ENCODE data around the gene HAUS5. TPM values are rescaled to one million over a fixed set of nuclear protein-coding genes. Genes with fewer than 3 reads are reported as not detected.

The HAUS5 gene
- total RNA-seq, 2 experiments from 2014 or later, result 50.5 to 51.7 TPM

DNA sequence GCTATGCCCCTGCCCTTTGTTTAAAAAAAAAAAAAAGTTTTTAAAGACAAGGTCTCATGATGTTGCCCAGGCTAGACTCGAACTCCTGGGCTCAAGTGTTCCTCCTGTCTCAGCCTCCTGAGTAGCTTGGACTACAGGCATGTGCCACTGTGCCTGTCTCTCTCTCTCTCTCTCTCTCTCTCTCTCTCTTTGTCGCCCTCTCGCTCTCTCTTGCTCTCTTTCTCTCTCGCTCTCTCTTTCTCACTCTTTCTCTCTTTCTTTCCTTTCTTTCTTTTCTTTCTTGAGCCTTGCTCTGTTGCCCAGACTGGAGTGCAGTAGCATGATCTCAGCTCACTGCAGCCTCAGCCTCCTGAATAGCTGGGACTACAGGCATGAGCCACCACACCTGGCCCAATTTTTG, 43.1 kb downstream of the HAUS5 start:
- Mint-ChIP-seq H3K36me3 (peaks cover 31% of the 10 kb centered on the region), H3K27me3 (no peaks in the 10 kb centered on the region), H3K9me3 (no peaks in the 10 kb centered on the region), H3K4me1 (peaks cover 11% of the 10 kb centered on the region), H3K4me3 (no peak overlapping the region), H3K27ac (no peak overlapping the region)
- no peak for ATAC-seq (ENCODE audit: low read depth)
- POLR2A ChIA-PET, result interaction anchor here (0.6 kb wide), 1 partner anchor 11 kb away, joined by 3 read pairs; no protein-coding TSS in a partner anchor
- no peak for DNase-seq

GRCh38 chr19:35656700-35657099, 44.2 kb downstream of the HAUS5 start:
- Mint-ChIP-seq H3K27me3 (no peaks in the 10 kb centered on the region), H3K9me3 (no peaks in the 10 kb centered on the region), H3K36me3 (peaks cover 29% of the 10 kb centered on the region), H3K27ac (no peak overlapping the region), H3K4me1 (peaks cover 4% of the 10 kb centered on the region), H3K4me3 (no peak overlapping the region)
- no peak for DNase-seq
- no peak for ATAC-seq (ENCODE audit: low read depth)
- POLR2A ChIA-PET, result no interaction called here

DNA sequence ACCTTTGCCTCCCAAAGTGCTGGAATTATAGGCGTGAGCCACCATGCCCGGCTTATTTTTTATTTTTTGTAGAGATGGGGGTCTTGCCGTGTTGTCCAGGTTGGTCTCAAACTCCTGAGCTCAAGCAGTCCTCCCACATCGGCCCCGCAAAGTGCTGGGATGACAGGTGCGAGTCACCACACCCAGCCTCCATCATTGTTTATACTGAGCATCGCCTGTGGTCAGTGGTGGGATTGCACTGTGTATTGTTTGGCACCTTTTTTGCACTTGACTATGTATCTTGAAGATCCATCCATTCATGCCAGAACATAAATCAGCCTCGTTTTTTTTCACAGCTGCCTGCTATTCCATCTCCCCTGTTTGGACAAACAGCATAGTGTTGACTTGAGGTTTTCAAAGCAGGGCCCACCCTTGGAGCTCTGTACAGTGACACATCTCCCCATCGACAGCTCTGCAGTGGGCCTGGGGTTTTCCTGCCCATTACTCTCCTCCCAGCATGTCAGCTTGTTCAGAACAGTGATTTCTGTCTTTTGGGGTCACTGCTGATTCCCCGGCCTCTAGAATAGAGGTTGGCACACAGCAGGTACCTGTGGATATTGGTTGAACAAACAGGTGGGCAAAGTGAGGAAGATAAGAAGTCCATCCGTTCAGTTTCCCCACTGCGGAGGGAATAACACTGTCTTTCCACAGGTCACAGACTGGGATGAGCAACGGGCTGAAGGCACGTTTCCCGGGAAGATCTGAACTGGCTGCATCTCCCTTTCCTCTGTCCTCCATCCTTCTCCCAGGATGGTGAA, 45.6 kb downstream of the HAUS5 start:
- Mint-ChIP-seq H3K27ac (no peak overlapping the region), H3K4me1 (peaks cover 3% of the 10 kb centered on the region), H3K9me3 (no peaks in the 10 kb centered on the region), H3K36me3 (peaks cover 27% of the 10 kb centered on the region), H3K27me3 (no peaks in the 10 kb centered on the region), H3K4me3 (no peak overlapping the region)
- no peak for DNase-seq
- POLR2A ChIA-PET, result interaction anchor here (0.6 kb wide), 1 partner anchor 48 kb away, joined by 3 read pairs; no protein-coding TSS in a partner anchor
- no peak for ATAC-seq (ENCODE audit: low read depth)

DNA sequence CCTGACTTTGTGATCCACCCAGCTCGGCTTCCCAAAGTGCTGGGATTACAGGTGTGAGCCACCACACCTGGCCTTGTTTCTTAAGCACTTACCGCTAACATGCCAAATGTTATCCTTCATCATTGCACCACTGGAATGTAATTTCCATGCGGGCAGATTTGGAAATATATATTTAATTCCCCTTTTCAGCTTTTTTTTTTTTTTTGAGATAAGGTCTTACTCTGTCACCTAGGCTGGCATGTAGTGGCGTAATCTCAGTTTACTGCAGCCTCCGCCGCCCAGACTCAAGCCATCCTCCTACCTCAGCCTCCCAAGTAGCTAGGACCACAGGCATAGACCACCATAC, 49.4 kb downstream of the HAUS5 start:
- Mint-ChIP-seq H3K27me3 (no peaks in the 10 kb centered on the region), H3K4me3 (no peak overlapping the region), H3K36me3 (peaks cover 15% of the 10 kb centered on the region), H3K27ac (no peak overlapping the region), H3K9me3 (no peaks in the 10 kb centered on the region), H3K4me1 (peaks cover 3% of the 10 kb centered on the region)
- ATAC-seq (ENCODE audit: low read depth), result no peak
- POLR2A ChIA-PET, result interaction anchor here (1.1 kb wide), 1 partner anchor 14 kb away, joined by 3 read pairs; the partner anchor contains the start of gene COX6B1
- no peak for DNase-seq

- no peak for DNase-seq
- H3K4me1 Mint-ChIP-seq, result no peaks in the 10 kb centered on the region
- no peak overlapping the region for H3K4me3 Mint-ChIP-seq
- H3K27ac Mint-ChIP-seq, result no peak overlapping the region
- no peaks in the 10 kb centered on the region for H3K9me3 Mint-ChIP-seq
- POLR2A ChIA-PET, result interaction anchor here (1.3 kb wide), 1 partner anchor 16 kb away, joined by 3 read pairs; the partner anchor contains the start of gene COX6B1
- no peaks in the 10 kb centered on the region for H3K27me3 Mint-ChIP-seq
- H3K36me3 Mint-ChIP-seq, result peaks cover 5% of the 10 kb centered on the region
- no peak for ATAC-seq (ENCODE audit: low read depth)
Measured at GRCh38 chr19:35663981-35664380, 51.4 kb downstream of the HAUS5 start.

DNA sequence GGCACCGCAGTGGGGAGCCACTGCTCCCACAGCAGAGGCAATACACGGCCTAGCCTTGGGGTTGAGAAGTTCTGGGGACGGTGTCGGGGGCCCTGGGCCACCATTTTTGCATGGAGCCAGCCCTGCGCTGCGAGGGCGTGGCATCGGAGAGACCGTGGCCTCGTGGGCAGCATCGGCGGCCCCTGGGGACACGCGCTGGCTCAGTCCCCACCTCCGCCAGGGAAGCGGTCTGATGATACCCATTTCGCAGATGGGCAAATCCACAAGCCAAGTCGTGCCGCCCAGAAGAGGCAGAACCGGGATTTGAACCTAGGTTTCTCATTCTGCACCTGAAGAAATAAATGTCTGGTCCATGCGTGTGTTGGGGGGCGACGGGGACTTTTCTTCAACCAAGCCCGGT, 52.6 kb downstream of the HAUS5 start:
- DNase-seq (no peak), ATAC-seq (ENCODE audit: low read depth) (no peak)
- POLR2A ChIA-PET, result no interaction called here
- H3K36me3 Mint-ChIP-seq, result no peaks in the 10 kb centered on the region
- no peaks in the 10 kb centered on the region for H3K9me3 Mint-ChIP-seq
- H3K4me1 Mint-ChIP-seq, result no peaks in the 10 kb centered on the region
- H3K27me3 Mint-ChIP-seq, result peaks cover 10% of the 10 kb centered on the region
- no peak overlapping the region for H3K4me3 Mint-ChIP-seq
- H3K27ac Mint-ChIP-seq, result no peak overlapping the region

GRCh38 chr19:35665604-35666003, 53.1 kb downstream of the HAUS5 start:
- POLR2A ChIA-PET, result no interaction called here
- Mint-ChIP-seq H3K36me3 (no peaks in the 10 kb centered on the region), H3K27me3 (peaks cover 10% of the 10 kb centered on the region), H3K9me3 (no peaks in the 10 kb centered on the region), H3K4me3 (no peak overlapping the region), H3K4me1 (no peaks in the 10 kb centered on the region), H3K27ac (no peak overlapping the region)
- no peak for ATAC-seq (ENCODE audit: low read depth)
- DNase-seq, result no peak

DNA sequence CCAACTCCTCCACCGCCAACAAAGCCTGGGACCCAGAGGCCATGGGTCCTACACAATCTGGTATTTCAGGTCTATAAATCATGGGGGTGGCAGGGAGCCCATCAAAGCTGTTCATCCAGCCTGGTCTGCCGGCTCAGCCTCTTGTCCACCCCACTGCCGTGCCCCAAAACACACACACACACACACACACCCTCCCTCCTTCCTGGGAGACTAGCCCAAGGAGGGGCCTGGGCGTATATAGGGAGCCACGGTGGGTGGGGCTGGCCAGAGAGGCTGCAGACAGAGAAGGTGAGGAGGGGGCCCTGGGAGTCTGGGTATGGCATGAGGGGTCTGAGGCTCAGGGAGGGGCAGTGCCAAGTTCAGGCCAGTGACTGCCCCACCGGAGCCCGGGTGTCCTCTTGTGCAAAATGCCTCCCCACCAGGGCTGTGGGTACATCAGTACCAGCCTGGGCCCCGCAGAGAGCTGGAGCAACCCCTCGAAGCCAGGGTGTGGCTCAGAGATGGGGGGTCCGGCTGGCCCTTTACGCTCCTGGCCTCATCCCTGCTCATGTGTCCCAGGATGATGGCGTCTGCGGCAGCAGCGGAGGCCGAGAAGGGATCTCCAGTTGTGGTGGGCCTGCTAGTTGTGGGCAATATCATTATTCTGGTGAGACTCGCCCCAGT, 53.8 kb downstream of the HAUS5 start, which contains the start of gene UPK1A:
Gene UPK1A (plus strand): TSS at position 267 of the 663 bp plus-strand sequence. CDS start 296 bp downstream, at position 563.
- peaks cover 13% of the 10 kb centered on the region for H3K27me3 Mint-ChIP-seq
- no peak within 1 kb of the TSS for H3K4me3 Mint-ChIP-seq
- ATAC-seq (ENCODE audit: low read depth) (no peak), DNase-seq (no peak)
- H3K9me3 Mint-ChIP-seq, result no peaks in the 10 kb centered on the region
- H3K27ac Mint-ChIP-seq, result no peak within 1 kb of the TSS
- no peaks in the 10 kb centered on the region for H3K36me3 Mint-ChIP-seq
- H3K4me1 Mint-ChIP-seq, result no peaks in the 10 kb centered on the region
- POLR2A ChIA-PET, result no interaction called here

DNA sequence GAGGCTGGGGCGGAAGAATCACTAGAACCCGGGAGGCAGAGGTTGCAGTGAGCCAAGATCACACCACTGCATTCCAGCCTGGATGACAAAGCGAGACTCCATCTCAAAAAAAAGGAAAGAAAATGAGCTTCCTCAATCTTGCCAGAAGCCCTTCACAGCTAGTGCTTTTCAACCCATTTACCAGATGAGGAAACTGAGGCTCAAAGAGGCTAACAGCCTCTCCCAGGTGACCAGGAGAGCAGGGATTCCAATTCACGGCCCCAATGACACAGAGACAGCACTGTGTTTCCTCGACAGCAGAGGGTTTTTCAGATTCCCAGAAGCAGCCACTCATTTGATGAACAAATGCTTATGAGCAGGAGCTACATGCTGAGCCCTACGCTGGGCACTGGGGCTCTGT, 57.0 kb downstream of the HAUS5 start:
- Mint-ChIP-seq H3K4me1 (peaks cover 10% of the 10 kb centered on the region), H3K4me3 (no peak overlapping the region), H3K27ac (no peak overlapping the region), H3K9me3 (no peaks in the 10 kb centered on the region), H3K27me3 (peaks cover 30% of the 10 kb centered on the region), H3K36me3 (no peaks in the 10 kb centered on the region)
- DNase-seq (no peak), ATAC-seq (ENCODE audit: low read depth) (no peak)
- POLR2A ChIA-PET, result interaction anchor here (0.7 kb wide), 1 partner anchor 40 kb away, joined by 3 read pairs; no protein-coding TSS in a partner anchor

GRCh38 chr19:35669974-35670373, 57.4 kb downstream of the HAUS5 start:
- Mint-ChIP-seq H3K27me3 (peaks cover 33% of the 10 kb centered on the region), H3K4me3 (no peak overlapping the region), H3K9me3 (no peaks in the 10 kb centered on the region), H3K4me1 (peaks cover 10% of the 10 kb centered on the region), H3K36me3 (no peaks in the 10 kb centered on the region), H3K27ac (no peak overlapping the region)
- DNase-seq (no peak), ATAC-seq (ENCODE audit: low read depth) (no peak)
- POLR2A ChIA-PET, result no interaction called here

- no peaks in the 10 kb centered on the region for H3K9me3 Mint-ChIP-seq
- no peak overlapping the region for H3K4me3 Mint-ChIP-seq
- DNase-seq, result no peak
- POLR2A ChIA-PET, result no interaction called here
- no peaks in the 10 kb centered on the region for H3K36me3 Mint-ChIP-seq
- H3K27ac Mint-ChIP-seq, result no peak overlapping the region
- peaks cover 10% of the 10 kb centered on the region for H3K4me1 Mint-ChIP-seq
- no peak for ATAC-seq (ENCODE audit: low read depth)
- peaks cover 36% of the 10 kb centered on the region for H3K27me3 Mint-ChIP-seq
Measured at GRCh38 chr19:35670686-35671085, 58.2 kb downstream of the HAUS5 start.

- H3K27ac Mint-ChIP-seq, result no peak overlapping the region
- POLR2A ChIA-PET, result interaction anchor here (1.6 kb wide), 1 partner anchor 23 kb away, joined by 4 read pairs; the partner anchor contains the start of gene COX6B1
Measured at GRCh38 chr19:35671818-35672217, 59.3 kb downstream of the HAUS5 start.

DNA sequence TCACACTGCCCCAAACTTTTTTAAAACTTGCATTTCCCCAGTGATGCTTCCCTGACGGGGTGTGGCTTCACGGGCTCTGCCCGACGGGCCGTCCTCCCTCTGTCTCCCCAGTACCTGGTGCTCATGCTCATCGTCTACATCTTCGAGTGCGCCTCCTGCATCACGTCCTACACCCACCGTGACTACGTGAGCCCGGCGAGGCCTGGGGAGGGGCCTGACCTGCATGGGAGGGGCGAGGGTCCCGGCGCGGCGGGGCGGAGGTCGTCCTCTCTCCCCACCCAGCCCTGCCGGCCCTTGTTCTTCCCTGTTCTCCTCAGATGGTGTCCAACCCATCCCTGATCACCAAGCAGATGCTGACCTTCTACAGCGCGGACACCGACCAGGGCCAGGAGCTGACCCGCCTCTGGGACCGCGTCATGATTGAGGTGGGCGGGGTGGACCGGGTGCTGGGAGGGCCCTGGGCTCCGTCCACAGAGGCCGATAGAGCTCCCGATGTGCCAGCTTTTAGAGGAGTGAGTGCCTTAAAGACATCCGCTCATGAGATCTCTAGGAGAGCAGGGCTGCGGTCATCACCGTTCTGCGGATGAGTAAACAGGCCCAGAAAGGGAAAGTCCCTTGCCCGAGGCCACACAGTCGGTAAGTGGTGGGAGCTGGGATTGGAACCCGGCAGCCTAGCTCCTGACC, 60.7 kb downstream of the HAUS5 start:
- H3K4me1 Mint-ChIP-seq, result peaks cover 10% of the 10 kb centered on the region
- H3K9me3 Mint-ChIP-seq, result no peaks in the 10 kb centered on the region
- ATAC-seq (ENCODE audit: low read depth) (peak; percentile 81), DNase-seq (peak; percentile 62)
- H3K4me3 Mint-ChIP-seq, result peak overlapping the region; percentile 84
- POLR2A ChIA-PET, result interaction anchor here (0.6 to 1.4 kb wide), 8 partner anchors 13 to 137 kb away, joined by 3 to 8 read pairs (median 3); partner anchors contain the start of genes COX6B1, ETV2, PSENEN and U2AF1L4
- H3K36me3 Mint-ChIP-seq, result no peaks in the 10 kb centered on the region
- peaks cover 39% of the 10 kb centered on the region for H3K27me3 Mint-ChIP-seq
- peak overlapping the region; percentile 73 for H3K27ac Mint-ChIP-seq

More at GRCh38 chr19:35671818-35672217, 59.3 kb downstream of the HAUS5 start:
- ATAC-seq (ENCODE audit: low read depth), result no peak
- peaks cover 39% of the 10 kb centered on the region for H3K27me3 Mint-ChIP-seq
- no peak overlapping the region for H3K4me3 Mint-ChIP-seq
- no peaks in the 10 kb centered on the region for H3K9me3 Mint-ChIP-seq
- H3K36me3 Mint-ChIP-seq, result no peaks in the 10 kb centered on the region
- no peak for DNase-seq
- H3K4me1 Mint-ChIP-seq, result peaks cover 10% of the 10 kb centered on the region

Data from activated naive CD8-positive, alpha-beta T cell treated with anti-CD3 and anti-CD28 coated beads, Interleukin-2, amount 10 ng/mL, durations not matched to agents 7 days and 5 days (primary cell).